Activated CD8-positive, alpha-beta memory T cell treated with anti-CD3 and anti-CD28 coated beads for 1 hour (primary cell): ENCODE measurements around the gene PXT1.

ENCODE experiments used
- DNase-seq, 2 donors: peaks; one replicate each; pipeline ENCODE4 v3.0.0-alpha.2; 2020; ENCODE audit warnings: low read depth in 1 of 2; ENCODE audit errors: extremely low read depth in 1 of 2

The PXT1 gene

DNA sequence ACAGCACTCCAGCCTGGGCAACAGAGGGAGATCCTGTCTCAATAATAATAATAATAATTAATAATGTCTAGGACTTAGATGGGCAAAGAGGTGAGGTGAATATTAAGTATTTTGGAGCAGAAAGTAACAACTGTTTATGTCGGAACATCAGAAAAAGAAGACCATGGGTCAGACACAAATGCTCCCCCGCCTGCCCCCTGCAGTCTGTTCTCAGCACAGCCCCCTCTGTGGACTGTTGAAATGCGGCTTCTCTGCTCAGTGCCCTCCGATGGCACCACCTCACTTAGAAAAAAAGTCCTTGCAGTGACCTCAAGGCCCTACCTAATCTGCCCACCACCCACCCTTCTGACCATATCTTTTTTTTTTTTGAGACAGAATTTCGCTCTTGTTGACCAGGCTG, 50.0 kb downstream of the PXT1 start:
- no peak for DNase-seq

DNA sequence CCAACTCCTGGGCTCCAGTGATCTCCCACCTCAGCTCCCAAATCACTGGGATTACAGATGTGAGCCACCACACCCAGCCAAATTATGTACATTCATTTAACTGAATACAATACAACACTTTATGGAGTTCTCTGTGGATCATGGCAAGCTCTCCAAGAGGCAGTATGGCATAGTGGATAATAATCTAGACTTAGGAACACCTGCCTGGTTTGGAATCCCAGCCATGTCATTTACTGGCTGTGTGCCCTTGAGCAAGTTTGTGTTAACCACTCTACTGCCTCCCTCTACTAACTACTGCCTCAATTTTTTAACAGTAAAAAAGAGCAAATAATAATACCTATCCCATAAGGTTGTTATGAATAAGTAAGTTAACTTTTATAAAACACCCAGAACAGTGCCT, 53.3 kb downstream of the PXT1 start:
- DNase-seq = no peak

DNA sequence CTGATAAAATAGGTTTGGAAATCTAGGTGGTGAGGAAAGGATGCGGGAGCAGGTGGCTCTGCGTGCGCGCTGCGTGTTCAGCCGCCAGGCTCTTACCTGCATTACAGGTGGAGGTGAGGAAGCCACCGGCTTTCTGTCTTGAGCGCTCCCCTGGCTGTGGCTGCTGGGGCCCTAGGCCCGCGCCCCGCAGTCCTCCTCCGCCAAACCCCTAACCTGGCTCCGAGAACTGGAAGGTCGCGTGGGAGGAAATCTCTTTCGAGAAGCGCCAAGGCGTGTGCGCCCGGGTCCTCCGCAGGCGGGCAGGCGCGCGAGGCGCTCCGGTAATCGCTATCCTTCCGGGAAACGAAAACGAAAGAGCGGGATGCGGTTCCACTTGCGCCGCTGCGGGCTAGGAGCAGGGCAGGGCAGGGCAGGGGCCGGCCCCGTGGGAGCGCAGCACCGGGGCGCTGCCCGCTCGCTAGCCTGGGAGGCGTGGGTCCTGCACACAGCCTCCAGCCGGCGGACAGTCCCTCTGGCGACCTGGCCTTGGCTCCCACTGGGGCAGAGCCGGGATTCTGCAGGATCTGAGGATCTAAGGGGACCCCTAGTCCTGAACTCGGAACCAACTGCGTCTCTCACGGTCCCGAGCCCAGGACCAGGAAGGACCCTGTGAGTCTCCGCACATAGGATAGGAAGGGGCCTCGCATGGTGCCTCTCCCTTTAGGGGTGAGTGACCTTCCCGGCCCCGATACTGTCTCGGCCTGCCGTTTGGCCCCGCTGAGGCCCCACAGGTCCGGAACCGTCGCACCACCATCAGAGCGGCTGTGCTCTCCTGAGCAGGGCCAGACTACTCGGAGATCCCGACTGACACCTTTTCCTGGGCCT, 55.0 kb downstream of the PXT1 start, which contains the start of gene ETV7:
ETV7 (minus strand) TSS at position 230 of the 864 bp plus-strand sequence; CDS start at position 102, 128 bp downstream.
- DNase-seq = no peak

DNA sequence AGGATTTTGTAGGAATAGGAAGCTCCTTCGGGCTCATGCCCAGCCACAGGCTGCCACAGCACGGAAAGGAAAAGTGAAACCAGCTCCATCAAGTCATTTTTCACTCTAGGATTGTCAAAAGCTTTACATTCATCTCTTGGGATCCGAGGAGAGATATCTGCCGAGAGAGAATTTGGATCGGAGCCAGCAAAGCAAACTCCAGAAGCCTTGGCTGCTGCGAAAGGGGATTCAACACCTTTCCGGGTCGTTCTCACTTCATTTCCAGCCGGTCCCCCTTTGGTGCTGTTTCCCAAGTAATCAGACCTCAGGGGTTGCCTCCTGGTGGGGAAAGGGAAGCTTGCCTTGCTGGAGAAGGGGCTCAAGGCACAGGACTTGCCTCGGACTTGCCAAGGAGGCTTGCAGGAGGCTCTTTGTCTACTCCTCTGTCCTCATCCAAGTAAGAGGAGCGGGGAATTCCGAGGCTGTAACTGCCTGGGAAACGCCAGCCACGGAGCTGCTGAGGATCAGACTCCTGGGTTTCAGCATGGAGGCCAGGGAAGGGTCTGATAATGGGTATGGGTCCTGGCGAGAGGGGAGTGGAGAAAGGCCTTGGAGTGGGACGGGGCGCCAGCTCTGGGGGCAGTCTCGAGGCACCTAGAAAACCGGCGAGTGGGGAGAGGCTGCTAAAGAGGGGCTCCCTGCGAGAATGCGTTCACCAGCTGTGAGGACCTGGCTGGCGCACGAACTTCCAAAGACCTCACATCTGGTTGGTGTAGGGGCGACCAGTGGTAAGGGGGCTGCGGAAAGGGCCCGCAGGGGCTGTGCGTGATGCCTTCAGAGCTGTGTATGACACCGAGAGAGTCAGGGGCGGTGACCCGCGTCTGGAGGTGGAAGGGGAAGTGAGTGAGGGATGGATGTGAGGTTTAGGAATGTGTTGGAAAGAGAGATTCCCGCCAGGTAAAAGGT, 55.9 kb downstream of the PXT1 start:
- no peak for DNase-seq

DNA sequence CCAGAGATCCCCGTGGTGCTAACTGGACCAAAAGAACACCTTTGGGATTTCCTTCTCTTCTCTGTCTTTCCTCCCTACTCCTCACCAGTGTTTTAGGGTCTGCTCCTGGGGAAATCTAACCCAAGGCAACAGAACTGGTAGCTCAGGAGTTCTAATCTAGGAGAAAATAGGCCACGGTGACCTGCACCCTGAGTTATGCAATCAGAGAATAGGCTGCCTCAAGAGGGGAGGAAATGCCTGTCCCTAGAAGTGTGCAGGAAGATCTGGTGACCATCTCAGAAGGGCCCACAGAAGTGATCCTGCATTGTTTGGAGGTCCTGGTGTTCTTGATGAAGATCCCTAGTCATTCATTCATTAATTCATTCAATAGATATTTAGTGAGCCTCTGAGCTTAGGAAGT, 58.6 kb downstream of the PXT1 start:
- DNase-seq = no peak

DNA sequence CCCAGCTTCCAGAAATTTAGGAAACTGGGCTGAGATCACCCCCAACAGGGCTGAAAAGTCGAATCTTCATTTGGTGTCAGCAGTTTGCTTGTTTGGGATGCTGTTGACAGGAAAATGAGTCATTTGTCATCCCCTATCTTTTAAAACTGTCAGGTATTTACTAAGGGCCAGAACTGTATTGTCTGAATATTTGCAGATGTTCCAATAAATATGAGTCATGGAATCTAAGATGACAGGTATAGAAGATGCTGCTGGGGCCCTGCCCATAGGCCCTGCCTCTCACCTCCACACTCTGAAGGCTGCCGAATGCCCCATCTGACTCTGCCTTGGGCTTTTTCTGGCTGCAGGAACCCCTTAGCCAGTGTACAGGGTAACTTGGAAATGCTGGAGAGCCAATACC, 59.0 kb downstream of the PXT1 start:
- no peak for DNase-seq

DNA sequence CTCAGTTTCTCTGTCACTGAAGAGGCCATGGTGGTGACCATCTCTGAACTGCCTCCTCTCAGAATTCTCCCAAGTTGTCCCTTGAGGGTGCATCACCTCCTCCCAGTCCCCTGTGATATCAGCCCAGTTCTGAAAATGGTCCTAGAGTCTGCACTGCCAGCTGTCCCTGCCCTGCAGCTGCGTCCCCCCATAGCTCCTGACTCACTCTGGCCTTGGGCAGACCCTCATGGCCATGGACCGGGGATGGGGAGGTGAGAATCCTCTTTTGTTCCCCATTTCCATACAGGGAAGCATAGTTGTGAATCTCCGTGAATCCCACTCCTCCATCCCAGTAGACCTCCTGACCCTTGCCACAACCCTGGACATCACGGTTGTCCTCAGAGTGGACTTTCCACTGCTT, 59.7 kb downstream of the PXT1 start:
- DNase-seq = no peak

DNA sequence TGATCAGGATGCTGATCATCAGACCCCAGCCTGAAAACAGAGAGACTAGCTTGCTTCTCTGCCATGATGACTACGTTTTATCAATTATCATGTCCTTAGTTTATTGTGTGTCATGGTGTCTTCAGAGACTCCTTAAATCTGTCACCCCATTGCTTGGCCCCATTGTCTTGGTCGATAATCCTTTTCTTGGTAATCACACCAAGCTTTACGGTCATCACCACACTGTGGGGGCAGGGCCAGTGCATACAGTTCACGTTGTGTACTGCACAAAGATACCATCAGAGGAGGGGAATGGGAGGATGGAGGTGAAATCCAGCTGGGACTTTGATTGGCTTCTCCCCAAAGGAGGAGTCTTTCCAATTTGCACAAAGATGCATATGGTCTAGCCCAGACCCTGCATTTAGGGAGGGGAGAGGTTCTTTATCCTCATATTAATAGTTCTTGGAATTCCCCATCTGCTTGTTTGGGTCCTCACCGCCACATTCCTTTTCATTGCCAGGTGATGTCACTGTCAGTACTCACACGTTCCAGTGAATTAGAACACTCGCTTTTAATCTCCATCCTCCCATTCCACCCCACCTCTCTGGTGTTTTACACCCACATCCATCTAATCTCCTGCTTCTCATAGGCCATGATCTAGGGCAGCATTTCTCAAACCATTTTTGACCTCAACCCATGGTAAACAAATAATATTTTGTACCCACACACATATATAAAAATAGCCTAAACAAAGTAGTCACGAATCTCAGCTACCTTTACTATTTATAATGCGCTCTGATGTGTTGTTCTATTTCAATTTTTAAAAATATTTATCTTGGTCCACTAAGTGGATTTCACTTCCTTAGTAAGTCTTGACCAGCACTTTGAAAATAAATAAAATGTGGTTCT, 60.9 kb downstream of the PXT1 start:
- DNase-seq = no peak

DNA sequence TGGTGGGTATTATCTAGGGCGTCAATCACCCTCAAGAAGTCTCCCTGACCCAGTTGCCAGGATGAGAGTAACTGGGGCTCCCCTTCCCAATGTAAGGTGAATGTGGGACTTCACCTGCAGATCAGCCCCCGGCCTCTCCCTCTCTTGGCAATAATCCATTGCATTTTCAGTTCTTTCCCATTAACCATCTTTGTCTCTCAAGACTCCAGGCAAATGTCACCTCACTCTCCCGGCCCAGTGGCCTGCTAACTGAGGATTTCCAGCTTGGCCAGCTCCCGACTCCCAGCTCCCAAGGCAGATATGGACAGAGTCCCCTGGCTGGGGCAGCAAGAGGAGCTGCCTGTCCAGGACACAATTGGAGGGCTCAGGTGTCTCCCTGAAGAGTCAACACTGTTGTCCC, 62.5 kb downstream of the PXT1 start:
- DNase-seq = no peak

DNA sequence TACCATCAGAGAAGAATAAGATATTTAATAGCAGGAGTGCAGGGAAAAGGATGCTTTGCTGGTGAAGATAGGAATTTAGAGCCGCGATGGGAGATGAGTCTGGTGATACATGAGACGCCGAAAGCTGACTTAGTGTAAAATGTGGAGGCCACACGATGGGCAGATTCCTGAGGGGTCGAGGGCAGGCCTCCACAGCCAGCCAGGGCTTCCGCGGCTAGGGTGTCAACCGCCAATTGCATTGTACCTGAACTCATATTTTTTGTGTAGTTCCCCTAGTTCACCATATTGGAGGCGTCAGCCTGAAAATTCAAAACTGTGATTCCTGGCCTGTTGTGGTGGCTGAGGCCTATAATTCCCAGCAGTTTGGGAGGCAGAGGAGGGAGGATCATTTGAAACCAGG, 63.7 kb downstream of the PXT1 start:
- DNase-seq = no peak

DNA sequence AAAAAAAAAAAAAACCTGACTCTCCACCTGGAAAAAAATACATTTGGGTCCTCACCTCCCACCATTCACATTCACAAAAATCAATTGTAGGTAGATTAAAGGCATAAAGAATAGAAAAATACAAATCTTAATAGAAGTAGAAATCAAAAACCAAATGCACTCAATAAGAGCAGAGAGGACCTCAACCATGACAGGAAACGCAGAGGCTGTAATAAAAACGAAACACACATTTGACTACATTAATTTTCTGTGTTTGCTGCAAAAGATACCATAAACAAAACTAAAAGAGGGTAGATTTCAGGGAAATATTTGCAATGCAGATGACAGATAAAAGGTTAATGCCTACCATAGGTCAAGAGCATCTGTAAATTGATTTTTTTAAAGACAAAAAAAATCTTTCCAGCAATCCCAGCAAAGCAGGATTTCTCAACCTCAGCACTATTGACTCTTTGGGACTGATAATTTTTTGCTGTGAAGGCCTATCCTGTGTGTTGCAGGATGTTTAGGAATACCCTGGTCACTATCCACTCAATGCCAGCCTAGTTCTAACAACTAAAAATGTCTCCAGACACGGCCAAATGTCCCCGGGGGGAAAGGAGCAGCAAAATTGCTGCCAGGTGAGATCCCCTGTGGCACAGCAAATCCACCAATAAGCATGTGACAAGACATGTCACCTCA, 64.3 kb downstream of the PXT1 start:
- no peak for DNase-seq

DNA sequence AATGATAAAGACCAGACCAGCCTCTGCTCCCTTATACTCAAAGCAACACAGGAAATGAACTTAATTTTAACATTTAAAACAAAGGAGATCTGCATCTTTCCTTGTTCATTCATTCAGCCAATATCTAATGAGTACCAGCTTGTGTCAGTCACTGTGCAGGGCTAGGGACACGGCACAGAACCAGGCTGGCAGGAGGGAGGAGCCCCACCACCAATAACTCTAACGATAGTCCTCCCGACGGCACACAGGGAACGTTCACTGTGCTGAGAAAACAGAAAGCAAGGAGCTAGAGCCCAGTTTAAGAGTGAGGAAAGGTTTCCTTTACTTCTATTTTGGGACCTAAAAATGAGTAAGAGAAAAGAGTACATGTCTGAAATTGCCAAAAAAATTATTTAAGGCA, 65.1 kb downstream of the PXT1 start:
- no peak for DNase-seq

DNA sequence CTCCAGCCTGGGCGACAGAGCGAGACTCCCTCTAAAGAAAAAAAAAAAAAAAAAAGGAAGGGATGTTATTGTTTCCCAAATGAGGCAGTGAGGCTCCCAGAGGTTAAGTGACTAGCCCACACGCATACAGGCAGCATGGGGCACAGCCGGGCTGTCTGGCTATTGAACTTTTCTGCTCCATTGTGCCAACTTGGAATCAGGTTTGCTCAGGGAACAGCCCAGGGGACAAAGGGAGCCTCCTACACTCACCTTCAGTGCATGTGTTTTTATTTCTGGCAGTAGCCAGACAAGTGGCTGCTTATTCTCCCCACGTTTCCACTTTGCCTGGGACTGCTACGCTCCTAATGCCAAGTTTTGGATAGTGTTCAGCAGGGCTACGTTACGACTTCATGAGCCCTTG, 65.9 kb downstream of the PXT1 start:
- no peak for DNase-seq

DNA sequence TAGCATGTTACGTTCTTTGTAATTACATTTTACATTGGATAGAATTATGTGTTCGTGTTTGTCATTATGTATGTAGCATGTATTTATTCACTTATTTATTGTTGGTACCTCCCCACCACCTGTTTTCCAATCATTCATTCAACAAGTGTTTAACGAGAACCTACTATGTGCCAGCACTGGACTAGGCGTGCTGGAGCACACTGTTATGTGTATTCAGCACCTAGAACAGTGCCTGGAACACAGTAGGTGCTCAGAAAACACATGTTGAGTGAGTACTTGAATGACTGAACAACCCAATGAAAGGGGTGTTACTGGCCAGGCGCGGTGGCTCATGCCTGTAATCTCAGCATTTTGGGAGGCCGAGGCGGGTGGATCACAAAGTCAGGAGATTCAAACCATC, 66.5 kb downstream of the PXT1 start:
- no peak for DNase-seq

DNA sequence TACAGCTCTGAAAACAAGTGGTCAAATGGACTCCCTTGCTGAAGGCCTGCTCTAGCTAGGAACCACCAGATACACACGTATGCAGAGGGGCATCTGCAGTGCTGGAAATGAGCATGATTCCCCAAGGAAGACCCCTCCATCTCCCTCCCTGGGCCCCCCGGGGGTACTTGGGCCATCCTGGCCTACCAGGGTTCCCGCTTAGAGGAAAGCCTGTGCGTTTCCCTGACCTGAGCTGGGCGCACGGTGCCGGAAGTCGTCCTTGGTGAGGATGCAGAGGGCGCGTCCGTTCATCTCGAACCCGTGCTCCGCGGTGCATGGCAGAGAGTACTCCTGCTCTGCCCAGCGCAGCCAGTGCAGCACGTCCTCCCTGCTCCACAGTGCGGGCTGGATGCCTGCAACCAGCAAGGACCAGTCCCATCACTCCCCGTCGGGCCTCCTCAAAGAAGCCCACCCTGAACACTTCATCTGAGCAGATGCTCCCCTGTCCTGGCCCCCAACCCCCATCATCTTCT, 67.0 kb downstream of the PXT1 start:
- no peak for DNase-seq

DNA sequence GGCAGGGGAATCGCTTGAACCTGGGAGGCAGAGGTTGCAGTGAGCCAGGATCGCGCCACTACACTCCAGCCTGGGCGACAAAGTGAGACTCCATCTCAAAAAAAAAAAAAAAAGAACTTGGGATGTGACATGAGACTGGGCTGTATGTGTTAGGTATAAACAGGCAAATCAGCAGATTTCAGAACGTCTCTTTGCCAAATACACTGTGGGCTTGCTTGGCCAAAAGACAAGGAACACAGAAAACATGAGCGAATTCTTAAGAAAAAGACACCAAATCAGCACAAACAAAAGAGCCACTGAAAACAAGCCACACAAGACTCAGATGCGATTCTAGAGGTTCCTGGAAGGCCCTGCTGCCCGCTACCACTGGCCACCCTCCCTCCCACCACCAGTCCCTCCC, 67.7 kb downstream of the PXT1 start:
- no peak for DNase-seq

DNA sequence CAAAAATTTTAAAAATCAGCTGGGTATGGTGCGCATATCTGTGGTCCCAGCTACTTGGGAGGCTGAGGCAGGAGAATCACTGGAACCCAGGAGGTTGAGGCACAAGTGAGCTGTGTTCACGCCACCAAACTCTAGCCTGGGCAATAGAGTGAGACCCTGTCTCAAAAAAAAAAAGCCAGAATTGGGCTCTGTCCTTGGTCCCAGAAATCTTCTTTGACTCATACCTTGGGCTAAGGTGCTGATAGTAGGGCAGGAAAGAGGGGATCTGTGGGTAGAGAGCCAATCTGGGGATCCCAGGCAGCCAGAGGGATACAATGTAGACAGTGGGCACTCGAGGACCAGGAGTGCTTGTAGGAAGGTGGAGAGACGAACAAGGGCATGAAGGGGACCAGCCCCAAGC, 68.5 kb downstream of the PXT1 start:
- no peak for DNase-seq

DNA sequence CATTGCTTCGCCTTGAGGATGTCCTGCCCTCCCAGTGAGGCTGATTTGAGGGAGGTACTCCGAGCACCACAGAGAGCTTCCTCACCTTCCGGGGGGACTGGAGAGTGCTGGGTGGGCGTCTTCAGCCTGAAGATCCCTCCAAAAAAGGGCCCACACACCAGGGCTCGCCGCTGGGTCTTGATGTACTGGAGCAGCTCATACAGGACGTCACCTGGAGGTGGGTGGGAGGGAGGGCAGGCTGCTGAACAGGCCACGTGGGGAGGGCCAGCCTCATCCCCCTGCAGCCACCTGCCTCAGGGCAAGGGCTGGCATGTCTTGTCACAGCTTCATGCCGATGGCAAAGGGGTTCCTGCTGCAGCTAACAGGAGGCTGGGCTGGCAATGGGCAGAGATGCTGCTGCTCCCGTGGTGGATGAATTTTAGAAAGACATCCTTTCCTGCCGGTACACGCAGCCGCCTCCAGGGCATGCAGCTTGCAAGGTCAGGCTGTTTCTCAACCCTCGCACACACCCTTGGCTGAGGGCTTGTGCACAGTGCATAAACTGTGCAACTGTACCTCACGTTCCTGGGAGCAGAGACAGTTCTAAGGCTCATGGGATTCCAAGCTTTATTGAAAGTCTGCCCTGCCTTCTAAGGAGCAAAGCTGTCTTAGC, 69.2 kb downstream of the PXT1 start:
- DNase-seq = no peak

DNA sequence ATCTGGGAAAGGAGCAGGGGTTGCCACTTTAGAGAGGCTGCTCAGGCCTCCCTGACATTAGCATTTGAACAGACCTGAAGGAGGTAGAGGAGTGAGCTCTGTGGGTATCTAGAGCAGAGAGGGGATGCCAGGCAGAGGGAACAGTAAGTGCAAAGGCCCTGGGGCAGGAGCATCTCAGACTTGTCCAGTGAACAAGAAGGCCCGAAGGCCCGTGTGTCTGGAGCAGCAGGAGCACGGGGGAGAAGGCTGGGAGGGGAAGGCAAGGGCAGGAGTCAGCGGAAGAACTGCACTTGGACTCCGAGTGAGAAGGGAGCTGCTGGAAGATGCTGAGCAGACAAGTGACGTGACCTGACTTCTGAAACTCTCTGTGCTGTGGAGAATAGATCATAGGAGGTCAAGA, 70.6 kb downstream of the PXT1 start:
- no peak for DNase-seq

DNA sequence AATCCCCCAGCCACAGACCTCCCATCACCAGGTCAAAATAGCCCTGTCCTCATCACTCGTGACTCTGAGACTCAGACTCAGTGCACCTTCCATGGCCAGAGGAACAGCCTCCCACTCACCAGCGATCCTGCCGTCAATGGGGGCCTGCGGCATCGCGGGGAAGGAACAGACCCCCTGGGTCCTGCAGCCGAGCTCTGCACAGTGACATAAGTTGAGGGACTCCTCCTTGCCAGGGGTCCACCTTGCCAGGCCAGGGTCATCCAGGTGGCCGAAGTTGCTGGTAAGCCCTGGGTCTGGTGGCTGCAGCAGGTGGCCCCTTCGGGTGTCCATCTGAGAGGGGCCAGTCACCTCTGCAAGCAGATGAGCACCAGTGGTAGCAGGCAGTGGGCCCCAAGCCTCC, 71.4 kb downstream of the PXT1 start:
- DNase-seq = no peak
